HG03469 (cell line): Measurements from ENCODE around the gene SUSD6.
"Not testable (repeated sequence)": the region's sequence is repeated elsewhere in the genome, so short reads cannot be mapped to it uniquely, and the experiment has no call there.

ENCODE experiments used
- ATAC-seq: cut with Tn5 transposase; IDR thresholded peaks from one replicate; pipeline ENCODE4 v1.9.1; 2021; ENCODE audit warnings: mild to moderate bottlenecking, moderate library complexity, moderate number of reproducible peaks; ENCODE audit not compliant: unreplicated experiment

SUSD6 gene

GRCh38 chr14:69587389-69587788 is 24.0 kb upstream of the SUSD6 start:
- ATAC-seq, result no peak

GRCh38 chr14:69591317-69591716 is 20.1 kb upstream of the SUSD6 start:
- ATAC-seq, result no peak

GRCh38 chr14:69593018-69593677 is 18.2 kb upstream of the SUSD6 start:
- no peak for ATAC-seq

GRCh38 chr14:69594846-69595245 is 16.6 kb upstream of the SUSD6 start:
- no peak for ATAC-seq

- no peak for ATAC-seq
Observed at GRCh38 chr14:69595336-69595735, 16.1 kb upstream of the SUSD6 start.

- not testable (repeated sequence) for ATAC-seq
Observed at GRCh38 chr14:69599431-69599830, 12.0 kb upstream of the SUSD6 start.

GRCh38 chr14:69600304-69600891 is 11.0 kb upstream of the SUSD6 start:
- no peak for ATAC-seq

- no peak for ATAC-seq
Observed at GRCh38 chr14:69605738-69606137, 5.7 kb upstream of the SUSD6 start.

- no peak for ATAC-seq
Observed at GRCh38 chr14:69606258-69607184, 4.9 kb upstream of the SUSD6 start.

- no peak for ATAC-seq
Observed at GRCh38 chr14:69610020-69610873, 1.1 kb upstream of the SUSD6 start.

GRCh38 chr14:69610874-69611171 is 573 bp upstream of the SUSD6 start:
- no peak for ATAC-seq

GRCh38 chr14:69612014-69612782 is 802 bp downstream of the SUSD6 start:
- no peak for ATAC-seq

- no peak for ATAC-seq
Observed at GRCh38 chr14:69612783-69613130, 1.4 kb downstream of the SUSD6 start.

- no peak for ATAC-seq
Observed at GRCh38 chr14:69613312-69614073, 2.1 kb downstream of the SUSD6 start.

GRCh38 chr14:69614592-69614991 is 3.2 kb downstream of the SUSD6 start:
- no peak for ATAC-seq

GRCh38 chr14:69615121-69615495 is 3.7 kb downstream of the SUSD6 start:
- no peak for ATAC-seq

- peak; percentile 36 for ATAC-seq
Observed at GRCh38 chr14:69615496-69616407, 4.4 kb downstream of the SUSD6 start.

GRCh38 chr14:69616408-69616773 is 5.0 kb downstream of the SUSD6 start:
- ATAC-seq, result no peak

GRCh38 chr14:69617796-69618195 is 6.4 kb downstream of the SUSD6 start:
- ATAC-seq, result no peak
